Caco-2 (cell line): ENCODE measurements around the gene TBX5. TPM values are rescaled to one million over a fixed set of nuclear protein-coding genes. Genes with fewer than 3 reads are reported as not detected.

Experiments used
- BruUV-seq: library from RNA; stranded (reverse); fragments of 400-500 nt; replicated peaks from 2 replicates; lab custom pipeline; 2021; lab: Mats Ljungman, UMichigan
- CTCF ChIA-PET: fragments of 300-600 bp; sonication (Branson Sonifier 250); formaldehyde crosslinking; loops from one replicate; lab custom pipeline; 2022; ENCODE audit warnings: antibody characterized with exemption; lab: Charles Lee
- POLR2A ChIA-PET: fragments of 300-600 bp; sonication (Branson Sonifier 250); formaldehyde crosslinking; loops from one replicate; lab custom pipeline; 2022; ENCODE audit warnings: antibody characterized with exemption; lab: Charles Lee
- DNase-seq, 2 experiments: peaks; one replicate each; pipeline versions ENCODE4 v3.0.0 to v3.0.0-alpha.2; 2020 to 2022
- H3K27me3 ChIP-seq: replicated peaks from 2 replicates; pipeline ENCODE4 v1.6.0; 2011; ENCODE audit warnings: low read length; ENCODE audit not compliant: control insufficient read depth, insufficient read depth
- H3K36me3 ChIP-seq: 2 replicates; pipeline ENCODE4 v1.5.1; 2011; ENCODE audit warnings: low read length; ENCODE audit not compliant: control insufficient read depth, insufficient read depth
- H3K4me1 ChIP-seq: fragments of 250-450 bp; sonication (Bioruptor Pico); 2 replicates; pipeline ENCODE4 v1.5.1; 2020; ENCODE audit warnings: mild to moderate bottlenecking
- H3K4me3 ChIP-seq: 2 replicates; pipeline ENCODE4 v1.5.1; 2011; ENCODE audit warnings: low read depth, mild to moderate bottlenecking, control low read depth, low read length
- H3K9me3 ChIP-seq: fragments of 250-450 bp; sonication (Bioruptor Pico); 2 replicates; pipeline ENCODE4 v1.5.1; 2020; ENCODE audit warnings: mild to moderate bottlenecking, moderate library complexity
- H3K27ac Mint-ChIP-seq: one replicate; pipeline ENCODE4 v1.8.0; 2022; ENCODE audit warnings: mixed read lengths; ENCODE audit not compliant: unreplicated experiment
- H3K27me3 Mint-ChIP-seq: one replicate; pipeline ENCODE4 v1.8.0; 2022; ENCODE audit warnings: mixed read lengths; ENCODE audit not compliant: insufficient read depth, unreplicated experiment
- H3K36me3 Mint-ChIP-seq: one replicate; pipeline ENCODE4 v1.8.0; 2022; ENCODE audit warnings: mild to moderate bottlenecking, mixed read lengths; ENCODE audit not compliant: insufficient read depth, unreplicated experiment
- H3K4me1 Mint-ChIP-seq: one replicate; pipeline ENCODE4 v1.8.0; 2022; ENCODE audit warnings: low read depth, mixed read lengths; ENCODE audit not compliant: unreplicated experiment
- H3K4me3 Mint-ChIP-seq: one replicate; pipeline ENCODE4 v1.8.0; 2022; ENCODE audit warnings: mild to moderate bottlenecking, moderate library complexity, mixed read lengths; ENCODE audit not compliant: unreplicated experiment
- H3K9me3 Mint-ChIP-seq: one replicate; pipeline ENCODE4 v1.8.0; 2022; ENCODE audit warnings: mixed read lengths; ENCODE audit not compliant: unreplicated experiment
- CTCF ChIP-seq, 2 experiments: fragments of 200-600 bp in 1 of 2; IDR thresholded peaks; 1 replicate in 1 of 2; 2 replicates in 1 of 2; pipeline versions ENCODE4 v1.5.1 to v1.8.0; 2011 to 2022; ENCODE audit warnings: antibody characterized with exemption in 1 of 2, control low read depth in 1 of 2, inconsistent platforms in 1 of 2, low read depth in 1 of 2, low read length in 1 of 2, mild to moderate bottlenecking in 1 of 2, moderate library complexity in 1 of 2; ENCODE audit not compliant: insufficient read depth in 1 of 2, severe bottlenecking in 1 of 2, unreplicated experiment in 1 of 2
- intact Hi-C: fragments of 100-400 bp; cut with micrococcal nuclease; formaldehyde crosslinking; loops from one replicate; pipeline ENCODE4 v1.10.0; 2022; ENCODE audit not compliant: unreplicated experiment
- total RNA-seq: library from RNA; stranded (reverse); gene quantifications from 2 replicates; pipeline ENCODE4 v1.2.3, GENCODE V29; 2022

Gene TBX5
- total RNA-seq, 1 experiment from 2014 or later, result not detected

GRCh38 chr12:114439261-114439683, 33.3 kb upstream of the TBX5 start:
- no peak for TF ChIP-seq CTCF (IDR thresholded peaks at IDR 0.05; ENCODE audit: insufficient read depth in 1 of 2, low read depth in 1 of 2, low read length in 1 of 2, severe bottlenecking in 1 of 2, unreplicated experiment in 1 of 2)
- ChIA-PET CTCF (no interaction called here), POLR2A (no interaction called here)
- no TSS peak for BruUV-seq
- H3K4me1 ChIP-seq, result no peaks in the 10 kb centered on the region
- H3K9me3 ChIP-seq, result no peaks in the 10 kb centered on the region
- no peaks in the 10 kb centered on the region for H3K36me3 ChIP-seq
- H3K27me3 ChIP-seq, result peaks cover 1% of the 10 kb centered on the region; the same call in 1 of the 2 replicates
- no peak for DNase-seq
- no peaks in the 10 kb centered on the region for H3K36me3 Mint-ChIP-seq
- H3K4me3 ChIP-seq, result no peak overlapping the region
- peaks cover 18% of the 10 kb centered on the region for H3K27me3 Mint-ChIP-seq
- H3K4me3 Mint-ChIP-seq, result no peak overlapping the region
- H3K9me3 Mint-ChIP-seq, result no peaks in the 10 kb centered on the region
- no peaks in the 10 kb centered on the region for H3K4me1 Mint-ChIP-seq
- no peak overlapping the region for H3K27ac Mint-ChIP-seq
- intact Hi-C loops, result no loop called here

- no peaks in the 10 kb centered on the region for H3K36me3 ChIP-seq
- Mint-ChIP-seq H3K27me3 (peaks cover 18% of the 10 kb centered on the region), H3K4me3 (no peak overlapping the region), H3K36me3 (no peaks in the 10 kb centered on the region), H3K4me1 (no peaks in the 10 kb centered on the region), H3K27ac (no peak overlapping the region), H3K9me3 (no peaks in the 10 kb centered on the region)
- no peak overlapping the region for H3K4me3 ChIP-seq
- TF ChIP-seq CTCF (IDR thresholded peaks at IDR 0.05; ENCODE audit: insufficient read depth in 1 of 2, low read depth in 1 of 2, low read length in 1 of 2, severe bottlenecking in 1 of 2, unreplicated experiment in 1 of 2), result no peak
- peaks cover 1% of the 10 kb centered on the region; the same call in 1 of the 2 replicates for H3K27me3 ChIP-seq
- POLR2A ChIA-PET, result interaction anchor here (0.6 kb wide), 1 partner anchor 399 kb away, joined by 3 read pairs; no protein-coding TSS in a partner anchor
- no TSS peak for BruUV-seq
- no peak for DNase-seq
- CTCF ChIA-PET, result no interaction called here
- no peaks in the 10 kb centered on the region for H3K9me3 ChIP-seq
- intact Hi-C loops, result no loop called here
- H3K4me1 ChIP-seq, result no peaks in the 10 kb centered on the region
These were observed 32.8 kb upstream of the TBX5 start for GRCh38 chr12:114438635-114439256.

GRCh38 chr12:114434341-114434740, 28.4 kb upstream of the TBX5 start:
- no TSS peak for BruUV-seq
- no peaks in the 10 kb centered on the region for H3K27me3 ChIP-seq
- H3K4me3 ChIP-seq, result no peak overlapping the region
- H3K4me1 Mint-ChIP-seq, result no peaks in the 10 kb centered on the region
- no peaks in the 10 kb centered on the region for H3K4me1 ChIP-seq
- no peaks in the 10 kb centered on the region for H3K36me3 ChIP-seq
- CTCF ChIA-PET, result no interaction called here
- peaks cover 22% of the 10 kb centered on the region for H3K27me3 Mint-ChIP-seq
- TF ChIP-seq CTCF (IDR thresholded peaks at IDR 0.05; ENCODE audit: insufficient read depth in 1 of 2, low read depth in 1 of 2, low read length in 1 of 2, severe bottlenecking in 1 of 2, unreplicated experiment in 1 of 2), result no peak
- H3K4me3 Mint-ChIP-seq, result no peak overlapping the region
- H3K9me3 ChIP-seq, result no peaks in the 10 kb centered on the region
- no peak overlapping the region for H3K27ac Mint-ChIP-seq
- intact Hi-C loops, result no loop called here
- no peak for DNase-seq
- no peaks in the 10 kb centered on the region for H3K36me3 Mint-ChIP-seq
- POLR2A ChIA-PET, result no interaction called here
- no peaks in the 10 kb centered on the region for H3K9me3 Mint-ChIP-seq
